HEK293 (cell line): ENCODE measurements around the gene PURB.

Experiments used
- ATF2 ChIP-seq: fragments of 450-650 bp; formaldehyde crosslinking; IDR thresholded peaks from 2 replicates; pipeline ENCODE4 v1.5.1; 2016; ENCODE audit warnings: missing biosample characterization, missing genetic modification characterization, low read depth
- GFI1B ChIP-seq: fragments of 450-650 bp; formaldehyde crosslinking; IDR thresholded peaks from 2 replicates; pipeline ENCODE4 v1.5.1; 2016; ENCODE audit warnings: missing biosample characterization, missing genetic modification characterization
- KLF10 ChIP-seq: fragments of 450-650 bp; IDR thresholded peaks from 2 replicates; pipeline ENCODE4 v1.5.1; 2018; ENCODE audit warnings: missing biosample characterization, mild to moderate bottlenecking, missing genetic modification characterization
- KLF16 ChIP-seq: fragments of 450-650 bp; formaldehyde crosslinking; IDR thresholded peaks from 2 replicates; pipeline ENCODE4 v1.5.1; 2017; ENCODE audit warnings: missing biosample characterization, missing genetic modification characterization
- MEIS1 ChIP-seq: sonication (generic); formaldehyde crosslinking; IDR thresholded peaks from 2 replicates; pipeline ENCODE4 v1.8.1; 2022; ENCODE audit warnings: missing genetic modification reagents, mild to moderate bottlenecking, borderline replicate concordance
- PRDM1 ChIP-seq: fragments of 450-650 bp; formaldehyde crosslinking; IDR thresholded peaks from 2 replicates; pipeline ENCODE4; 2016; ENCODE audit warnings: missing biosample characterization, missing genetic modification characterization
- SALL2 ChIP-seq: fragments of 450-650 bp; formaldehyde crosslinking; IDR thresholded peaks from 2 replicates; pipeline ENCODE4 v1.5.0; 2017; ENCODE audit warnings: missing biosample characterization, mild to moderate bottlenecking, missing genetic modification characterization, borderline replicate concordance
- YY2 ChIP-seq: fragments of 450-650 bp; formaldehyde crosslinking; IDR thresholded peaks from 2 replicates; pipeline ENCODE4 v1.5.1; 2016; ENCODE audit warnings: missing biosample characterization, missing genetic modification characterization
- ZBTB17 ChIP-seq: fragments of 450-650 bp; formaldehyde crosslinking; IDR thresholded peaks from 2 replicates; pipeline ENCODE4 v1.5.1; 2016; ENCODE audit warnings: missing biosample characterization, missing genetic modification characterization
- ZBTB26 ChIP-seq: fragments of 450-650 bp; formaldehyde crosslinking; optimal IDR thresholded peaks from 2 replicates; pipeline ENCODE3; 2016; ENCODE audit warnings: missing biosample characterization, mild to moderate bottlenecking, missing genetic modification characterization
- ZBTB6 ChIP-seq: fragments of 450-650 bp; formaldehyde crosslinking; IDR thresholded peaks from 2 replicates; pipeline ENCODE4 v1.5.1; 2017; ENCODE audit warnings: missing biosample characterization, missing genetic modification characterization
- ZNF133 ChIP-seq: fragments of 450-650 bp; formaldehyde crosslinking; IDR thresholded peaks from 2 replicates; pipeline ENCODE4 v1.5.1; 2016; ENCODE audit warnings: missing biosample characterization, missing genetic modification characterization
- ZNF174 ChIP-seq: fragments of 450-650 bp; formaldehyde crosslinking; IDR thresholded peaks from 2 replicates; pipeline ENCODE4 v1.5.0; 2017; ENCODE audit warnings: missing biosample characterization, mild to moderate bottlenecking, missing genetic modification characterization
- ZNF202 ChIP-seq: fragments of 450-650 bp; formaldehyde crosslinking; IDR thresholded peaks from 2 replicates; pipeline ENCODE4 v1.5.1; 2016; ENCODE audit warnings: missing biosample characterization, missing genetic modification characterization, borderline replicate concordance
- ZNF223 ChIP-seq: fragments of 450-650 bp; formaldehyde crosslinking; IDR thresholded peaks from 2 replicates; pipeline ENCODE4 v1.5.1; 2016; ENCODE audit warnings: missing biosample characterization, missing genetic modification characterization
- ZNF23 ChIP-seq: fragments of 450-650 bp; formaldehyde crosslinking; IDR thresholded peaks from 2 replicates; pipeline ENCODE4 v1.5.1; 2016; ENCODE audit warnings: missing biosample characterization, missing genetic modification characterization, borderline replicate concordance
- ZNF248 ChIP-seq: fragments of 450-650 bp; formaldehyde crosslinking; IDR thresholded peaks from 2 replicates; pipeline ENCODE4 v1.5.1; 2017; ENCODE audit warnings: missing biosample characterization, missing genetic modification characterization
- ZNF280C ChIP-seq: fragments of 450-650 bp; formaldehyde crosslinking; IDR thresholded peaks from 2 replicates; pipeline ENCODE4 v1.5.1; 2016; ENCODE audit warnings: missing biosample characterization, missing genetic modification characterization
- ZNF324 ChIP-seq: fragments of 450-650 bp; formaldehyde crosslinking; IDR thresholded peaks from 2 replicates; pipeline ENCODE4 v1.5.1; 2016; ENCODE audit warnings: missing biosample characterization, missing genetic modification characterization
- ZNF521 ChIP-seq: fragments of 450-650 bp; formaldehyde crosslinking; IDR thresholded peaks from 2 replicates; pipeline ENCODE4 v1.5.1; 2017; ENCODE audit warnings: missing biosample characterization, mild to moderate bottlenecking, missing genetic modification characterization
- ZNF580 ChIP-seq: fragments of 450-650 bp; formaldehyde crosslinking; IDR thresholded peaks from 2 replicates; pipeline ENCODE4 v1.5.1; 2016; ENCODE audit warnings: missing biosample characterization, missing genetic modification characterization
- ZNF596 ChIP-seq: fragments of 450-650 bp; IDR thresholded peaks from 2 replicates; pipeline ENCODE4 v1.5.0; 2018; ENCODE audit warnings: missing biosample characterization, mild to moderate bottlenecking, missing genetic modification characterization, moderate library complexity
- ZNF610 ChIP-seq: fragments of 450-650 bp; formaldehyde crosslinking; IDR thresholded peaks from 2 replicates; pipeline ENCODE4 v1.5.1; 2016; ENCODE audit warnings: missing biosample characterization, missing genetic modification characterization, borderline replicate concordance
- ZNF626 ChIP-seq: fragments of 450-650 bp; sonication (Bioruptor Pico); formaldehyde crosslinking; IDR thresholded peaks from 2 replicates; pipeline ENCODE4 v1.5.1; 2018; ENCODE audit warnings: missing biosample characterization, missing genetic modification characterization, inconsistent platforms
- ZNF658 ChIP-seq: fragments of 450-650 bp; formaldehyde crosslinking; IDR thresholded peaks from 2 replicates; pipeline ENCODE4; 2016; ENCODE audit warnings: missing biosample characterization, missing genetic modification characterization
- ZNF664 ChIP-seq: fragments of 450-650 bp; formaldehyde crosslinking; IDR thresholded peaks from 2 replicates; pipeline ENCODE4 v1.5.1; 2016; ENCODE audit warnings: missing biosample characterization, missing genetic modification characterization
- ZNF704 ChIP-seq: fragments of 450-650 bp; formaldehyde crosslinking; IDR thresholded peaks from 2 replicates; pipeline ENCODE4 v1.5.1; 2016; ENCODE audit warnings: missing biosample characterization, missing genetic modification characterization
- ZNF777 ChIP-seq: fragments of 450-650 bp; formaldehyde crosslinking; IDR thresholded peaks from 2 replicates; pipeline ENCODE4 v1.5.1; 2017; ENCODE audit warnings: missing biosample characterization, missing genetic modification characterization, borderline replicate concordance
- ZNF792 ChIP-seq: fragments of 450-650 bp; formaldehyde crosslinking; IDR thresholded peaks from 2 replicates; pipeline ENCODE4 v1.5.1; 2016; ENCODE audit warnings: missing biosample characterization, missing genetic modification characterization
- ZSCAN18 ChIP-seq: fragments of 450-650 bp; formaldehyde crosslinking; IDR thresholded peaks from 2 replicates; pipeline ENCODE4 v1.5.1; 2016; ENCODE audit warnings: missing biosample characterization, missing genetic modification characterization
- ZSCAN5A ChIP-seq: fragments of 450-650 bp; formaldehyde crosslinking; IDR thresholded peaks from 2 replicates; pipeline ENCODE4 v1.5.1; 2016; ENCODE audit warnings: missing biosample characterization, missing genetic modification characterization

Gene PURB

GRCh38 chr7:44847509-44847919 lies 37.8 kb downstream of the PURB start (continued):
- TF ChIP-seq ZNF248 (tag by site-specific recombination): no peak
- no peak for TF ChIP-seq GFI1B (tag by site-specific recombination)
- no peak for TF ChIP-seq ZNF280C (tag by site-specific recombination)
- no peak for TF ChIP-seq ZNF792 (tag by site-specific recombination)
- no peak for TF ChIP-seq ZNF23
- peak; percentile 70 for TF ChIP-seq ZBTB26 (tag by site-specific recombination)
- no peak for TF ChIP-seq ZNF133 (tag by site-specific recombination)
- no peak for TF ChIP-seq ZNF580 (tag by site-specific recombination)
- TF ChIP-seq ZSCAN18 (tag by site-specific recombination): no peak
- TF ChIP-seq ZBTB6 (tag by site-specific recombination): peak; percentile 52; the same call in 1 of the 2 replicates
- TF ChIP-seq KLF10 (tag by site-specific recombination): no peak
- no peak for TF ChIP-seq YY2 (tag by site-specific recombination)
- TF ChIP-seq ATF2 (tag by site-specific recombination): peak; percentile 96
- TF ChIP-seq PRDM1 (tag by site-specific recombination): no peak
- 0 out of 2 replicates have a peak, but pooled peaks have one; percentile 58 for TF ChIP-seq ZSCAN5A
- no peak for TF ChIP-seq ZNF202 (tag by site-specific recombination)
- TF ChIP-seq ZNF174: no peak
- no peak for TF ChIP-seq ZNF521
- no peak for TF ChIP-seq MEIS1 (CRISPR knock-in tag)
- TF ChIP-seq KLF16 (tag by site-specific recombination): no peak
- TF ChIP-seq ZNF777: no peak
- no peak for TF ChIP-seq ZNF664 (tag by site-specific recombination)
- peak; percentile 75 for TF ChIP-seq ZBTB17 (tag by site-specific recombination)
- peak; percentile 32; the same call in 1 of the 2 replicates for TF ChIP-seq ZNF596 (tag by site-specific recombination)
- no peak for TF ChIP-seq ZNF626 (tag by site-specific recombination)
- no peak for TF ChIP-seq ZNF610 (tag by site-specific recombination)
- TF ChIP-seq ZNF223 (tag by site-specific recombination): no peak
- no peak for TF ChIP-seq ZNF658
- no peak; the same call in 1 of the 2 replicates for TF ChIP-seq ZNF324 (tag by site-specific recombination)
- no peak for TF ChIP-seq ZNF704 (tag by site-specific recombination)
- no peak for TF ChIP-seq SALL2
